MCF 10A (cell line): ENCODE data around the gene PKD2L1. TPM values are rescaled to one million over a fixed set of nuclear protein-coding genes. Genes with fewer than 3 reads are reported as not detected.

Experiments
- BruUV-seq: library from RNA; stranded (reverse); fragments of 400-500 nt; replicated peaks from 2 replicates; lab custom pipeline; 2021; lab: Mats Ljungman, UMichigan
- CTCF ChIA-PET: fragments of 300-600 bp; sonication (Branson Sonifier 250); formaldehyde crosslinking; extraction: SDS; loops from one replicate; lab custom pipeline; 2021; ENCODE audit warnings: antibody characterized with exemption, inconsistent platforms; lab: Yijun Ruan, JAX
- POLR2A ChIA-PET: fragments of 300-600, 350-650 bp; sonication (Branson Sonifier 250); formaldehyde crosslinking; extraction: SDS; loops from one replicate; lab custom pipeline; 2020; ENCODE audit warnings: antibody characterized with exemption, inconsistent platforms; lab: Yijun Ruan, JAX
- DNase-seq: peaks from one replicate; pipeline ENCODE4 v3.0.0-alpha.2; 2018; ENCODE audit not compliant: unreplicated experiment
- H3K27ac Mint-ChIP-seq: one replicate; pipeline ENCODE4 v1.8.0; 2022; ENCODE audit warnings: mild to moderate bottlenecking, low read depth, mixed read lengths; ENCODE audit not compliant: unreplicated experiment
- H3K27me3 Mint-ChIP-seq: one replicate; pipeline ENCODE4 v1.8.0; 2022; ENCODE audit warnings: mixed read lengths; ENCODE audit not compliant: insufficient read depth, unreplicated experiment
- H3K36me3 Mint-ChIP-seq: one replicate; pipeline ENCODE4 v1.8.0; 2022; ENCODE audit warnings: mild to moderate bottlenecking, moderate library complexity, mixed read lengths; ENCODE audit not compliant: insufficient read depth, unreplicated experiment
- H3K4me1 Mint-ChIP-seq: one replicate; pipeline ENCODE4 v1.8.0; 2022; ENCODE audit warnings: mixed read lengths; ENCODE audit not compliant: insufficient read depth, unreplicated experiment
- H3K4me3 Mint-ChIP-seq: one replicate; pipeline ENCODE4 v1.8.0; 2022; ENCODE audit warnings: mild to moderate bottlenecking, moderate library complexity, mixed read lengths; ENCODE audit not compliant: unreplicated experiment
- H3K9me3 Mint-ChIP-seq: one replicate; pipeline ENCODE4 v1.8.0; 2022; ENCODE audit warnings: mixed read lengths; ENCODE audit not compliant: unreplicated experiment
- intact Hi-C: fragments of 100-400 bp; cut with micrococcal nuclease; formaldehyde crosslinking; loops from 2 replicates; pipeline ENCODE4 v1.14.1; 2022
- total RNA-seq: library from RNA; stranded (reverse); gene quantifications from 2 replicates; pipeline ENCODE4 v1.2.3, GENCODE V29; 2022
- TF ChIP-seq, protein P1 (sequence below): fragments of 200-600 bp; IDR thresholded peaks from one replicate; pipeline ENCODE4 v1.8.0; 2022; ENCODE audit warnings: antibody characterized with exemption, mild to moderate bottlenecking; ENCODE audit not compliant: unreplicated experiment

The PKD2L1 gene
- total RNA-seq, 1 experiment from 2014 or later: not detected

DNA sequence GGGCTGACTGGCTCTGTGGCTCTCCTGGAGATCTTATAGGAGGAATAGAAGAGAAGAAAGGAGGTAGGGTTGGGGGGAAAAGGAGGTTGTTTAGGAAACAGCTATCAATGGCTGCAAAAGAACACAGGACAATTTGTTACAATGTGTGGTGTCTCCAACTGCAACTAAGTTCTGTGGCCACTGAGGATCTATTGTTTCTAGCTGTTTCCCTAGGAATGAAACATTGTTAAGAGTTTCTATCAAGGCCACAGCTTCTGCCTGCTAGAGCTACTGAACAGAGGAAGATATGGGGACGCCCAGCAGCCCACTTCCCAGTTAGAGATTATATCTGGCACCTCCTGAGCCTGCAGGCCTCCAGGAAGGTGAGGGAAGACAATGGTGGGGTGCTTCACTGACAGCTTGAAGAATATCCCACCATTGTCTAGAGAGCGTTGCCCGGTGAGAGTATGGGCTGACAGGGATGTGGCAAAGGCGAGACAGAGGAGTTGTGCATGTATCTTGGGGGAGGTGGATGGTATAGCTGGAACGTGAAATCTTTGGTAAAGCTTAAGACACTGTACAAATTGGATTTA is 21.0 kb upstream of the PKD2L1 start:
- Mint-ChIP-seq H3K36me3 (peaks cover 61% of the 10 kb centered on the region), H3K9me3 (no peaks in the 10 kb centered on the region), H3K4me1 (peaks cover 52% of the 10 kb centered on the region), H3K27ac (peak overlapping the region; percentile 57), H3K27me3 (no peaks in the 10 kb centered on the region), H3K4me3 (peak overlapping the region; percentile 97)
- ChIA-PET POLR2A (interaction anchor here (2.1 to 16.6 kb wide), 3 partner anchors 14 to 64 kb away, joined by 5 to 493 read pairs (median 261); partner anchors contain the start of gene BLOC1S2), CTCF (interaction anchor here (0.6 to 19.8 kb wide), 9 partner anchors 10 to 92 kb away, joined by 3 to 372 read pairs (median 4); no protein-coding TSS in a partner anchor)
- TF ChIP-seq, protein P1, sequence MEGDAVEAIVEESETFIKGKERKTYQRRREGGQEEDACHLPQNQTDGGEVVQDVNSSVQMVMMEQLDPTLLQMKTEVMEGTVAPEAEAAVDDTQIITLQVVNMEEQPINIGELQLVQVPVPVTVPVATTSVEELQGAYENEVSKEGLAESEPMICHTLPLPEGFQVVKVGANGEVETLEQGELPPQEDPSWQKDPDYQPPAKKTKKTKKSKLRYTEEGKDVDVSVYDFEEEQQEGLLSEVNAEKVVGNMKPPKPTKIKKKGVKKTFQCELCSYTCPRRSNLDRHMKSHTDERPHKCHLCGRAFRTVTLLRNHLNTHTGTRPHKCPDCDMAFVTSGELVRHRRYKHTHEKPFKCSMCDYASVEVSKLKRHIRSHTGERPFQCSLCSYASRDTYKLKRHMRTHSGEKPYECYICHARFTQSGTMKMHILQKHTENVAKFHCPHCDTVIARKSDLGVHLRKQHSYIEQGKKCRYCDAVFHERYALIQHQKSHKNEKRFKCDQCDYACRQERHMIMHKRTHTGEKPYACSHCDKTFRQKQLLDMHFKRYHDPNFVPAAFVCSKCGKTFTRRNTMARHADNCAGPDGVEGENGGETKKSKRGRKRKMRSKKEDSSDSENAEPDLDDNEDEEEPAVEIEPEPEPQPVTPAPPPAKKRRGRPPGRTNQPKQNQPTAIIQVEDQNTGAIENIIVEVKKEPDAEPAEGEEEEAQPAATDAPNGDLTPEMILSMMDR: no peak
- BruUV-seq: no TSS peak
- intact Hi-C loops: no loop called here
- DNase-seq: no peak

DNA sequence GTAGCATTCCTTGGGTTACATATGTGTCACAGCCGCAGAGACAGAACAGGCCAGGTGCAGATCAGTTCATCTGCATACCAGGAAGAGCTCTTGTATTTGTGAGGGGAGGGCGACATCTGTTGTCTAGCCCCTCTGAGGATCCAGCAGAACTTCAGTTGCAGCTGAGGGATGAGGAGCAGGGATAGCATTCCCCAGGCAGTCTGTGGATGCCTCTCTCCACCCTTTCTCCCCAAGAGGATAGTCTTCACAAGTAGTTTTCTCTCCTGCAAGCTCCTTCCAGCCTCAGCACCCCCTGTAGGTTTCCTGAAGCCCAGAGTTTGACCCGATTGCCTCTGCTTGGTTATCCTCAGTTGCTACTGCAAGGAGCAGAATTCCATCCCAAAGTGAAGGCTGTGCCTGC is 19.6 kb upstream of the PKD2L1 start:
- Mint-ChIP-seq H3K36me3 (peaks cover 49% of the 10 kb centered on the region), H3K9me3 (no peaks in the 10 kb centered on the region), H3K27me3 (no peaks in the 10 kb centered on the region), H3K4me3 (peak overlapping the region; percentile 97), H3K27ac (peak overlapping the region; percentile 57), H3K4me1 (peaks cover 47% of the 10 kb centered on the region)
- intact Hi-C loops: no loop called here
- POLR2A ChIA-PET: interaction anchor here (0.5 to 16.6 kb wide), 7 partner anchors 16 to 693 kb away, joined by 3 to 493 read pairs (median 3); partner anchors contain the start of genes BLOC1S2 and NDUFB8
- TF ChIP-seq, protein P1: no peak
- no peak for DNase-seq
- no TSS peak for BruUV-seq
- CTCF ChIA-PET: interaction anchor here (0.5 to 19.8 kb wide), 11 partner anchors 10 to 528 kb away, joined by 3 to 372 read pairs (median 8); no protein-coding TSS in a partner anchor

DNA sequence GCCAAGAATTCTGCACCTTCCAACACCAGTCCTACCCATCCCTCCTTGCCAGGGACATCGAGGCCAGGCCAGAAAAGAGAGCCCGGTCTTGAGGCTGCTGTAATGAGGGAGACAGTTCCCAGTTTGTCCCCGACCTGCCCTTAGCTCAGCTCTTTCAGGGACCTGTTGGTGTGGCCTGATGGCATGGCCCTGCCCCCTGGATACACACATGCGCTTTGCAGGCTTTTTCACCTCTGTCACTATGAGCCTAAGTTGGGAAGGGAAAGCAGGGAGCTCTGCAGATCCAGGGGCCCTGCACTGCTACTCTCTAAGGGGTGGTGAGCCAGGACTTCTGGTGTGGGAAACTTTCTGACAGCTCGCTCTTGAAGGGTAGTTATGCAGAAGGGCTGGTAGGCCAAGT is 19.1 kb upstream of the PKD2L1 start:
- TF ChIP-seq, protein P1: no peak
- Mint-ChIP-seq H3K4me3 (peak overlapping the region; percentile 97), H3K27ac (peak overlapping the region; percentile 57), H3K27me3 (no peaks in the 10 kb centered on the region), H3K36me3 (peaks cover 48% of the 10 kb centered on the region), H3K4me1 (peaks cover 47% of the 10 kb centered on the region), H3K9me3 (no peaks in the 10 kb centered on the region)
- no peak for DNase-seq
- no TSS peak for BruUV-seq
- CTCF ChIA-PET: interaction anchor here (0.9 to 19.8 kb wide), 13 partner anchors 8 to 529 kb away, joined by 3 to 372 read pairs (median 6); no protein-coding TSS in a partner anchor
- intact Hi-C loops: no loop called here
- POLR2A ChIA-PET: interaction anchor here (0.7 to 16.6 kb wide), 6 partner anchors 16 to 181 kb away, joined by 3 to 493 read pairs (median 5); partner anchors contain the start of genes BLOC1S2 and NDUFB8

DNA sequence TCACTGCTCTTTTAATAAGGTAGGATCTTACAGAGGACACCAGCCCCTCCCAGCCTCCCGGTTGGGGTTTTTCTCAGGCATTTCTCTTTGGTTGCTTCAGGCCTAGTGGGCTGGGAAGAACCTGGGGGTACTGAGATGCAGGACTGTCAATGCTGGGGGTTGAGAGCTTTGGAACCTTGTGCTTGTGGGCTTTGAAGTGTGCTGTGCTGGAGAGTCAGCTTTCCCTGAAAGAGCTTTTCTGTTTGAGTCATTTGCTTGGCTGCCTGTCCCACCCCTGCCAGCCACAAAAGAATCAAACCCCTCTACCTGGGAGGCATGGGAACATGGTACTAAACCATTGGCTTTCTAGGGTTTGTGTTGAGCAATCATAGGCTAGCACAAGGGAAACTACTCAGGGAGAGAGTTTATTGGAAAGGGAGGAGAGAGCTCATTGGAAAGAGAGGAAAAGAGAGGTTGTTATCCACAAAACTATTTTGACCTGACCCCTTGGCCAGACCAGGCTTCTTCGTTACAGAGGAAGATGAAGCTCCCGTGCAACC is 18.4 kb upstream of the PKD2L1 start:
- peak overlapping the region; percentile 97 for H3K4me3 Mint-ChIP-seq
- H3K27me3 Mint-ChIP-seq: no peaks in the 10 kb centered on the region
- H3K27ac Mint-ChIP-seq: peak overlapping the region; percentile 83
- intact Hi-C loops: no loop called here
- ChIA-PET CTCF (interaction anchor here (0.9 to 19.8 kb wide), 12 partner anchors 8 to 530 kb away, joined by 3 to 372 read pairs (median 6); no protein-coding TSS in a partner anchor), POLR2A (interaction anchor here (0.9 to 16.6 kb wide), 6 partner anchors 17 to 182 kb away, joined by 3 to 493 read pairs (median 14); partner anchors contain the start of genes BLOC1S2 and NDUFB8)
- H3K4me1 Mint-ChIP-seq: peaks cover 47% of the 10 kb centered on the region
- DNase-seq: no peak
- TF ChIP-seq, protein P1: no peak
- H3K9me3 Mint-ChIP-seq: no peaks in the 10 kb centered on the region
- BruUV-seq: no TSS peak
- H3K36me3 Mint-ChIP-seq: peaks cover 42% of the 10 kb centered on the region
